Measurements from ENCODE around the gene ANKRD13B. TPM values are rescaled to one million over a fixed set of nuclear protein-coding genes. Genes with fewer than 3 reads are reported as not detected.

ANKRD13B gene
- total and polyA plus RNA-seq, 12 donors, result 1.0 to 23.8 (median 5.4) TPM

- H3K27me3 ChIP-seq, result no peaks in the 10 kb centered on the region
- peaks cover 0 to 12% of the 10 kb centered on the region in 2 donors for H3K36me3 ChIP-seq (replicated peaks in 1 of 2)
- H3K27ac ChIP-seq, result peak overlapping the region in 2 of 5 donors; percentile 12 to 57
- intact Hi-C loops (cut with DNase I), result no loop called here
- DNase-seq, result no peak
- 76 to 85% (median 82%) methylated on average over 7 of the region's 7 CpGs for WGBS, 4 donors
- no peak overlapping the region for H3K4me3 ChIP-seq
- no peaks in the 10 kb centered on the region for H3K9me3 ChIP-seq (replicated peaks in 1 of 3)
- peaks cover 4 to 31% of the 10 kb centered on the region in 2 donors for H3K4me1 ChIP-seq (replicated peaks in 1 of 2)
- TF ChIP-seq POLR2A (IDR thresholded peaks at IDR 0.05) (no peak), CTCF (IDR thresholded peaks at IDR 0.05) (no peak)
Observed at GRCh38 chr17:29640981-29641642, 48.2 kb downstream of the ANKRD13B start.

GRCh38 chr17:29642171-29642611, 49.3 kb downstream of the ANKRD13B start:
- H3K27ac ChIP-seq, result peak overlapping the region in 2 of 5 donors; percentile 6 to 10
- 71 to 85% (median 74%) methylated on average over 2 of the region's 2 CpGs for WGBS, 4 donors
- TF ChIP-seq CTCF (IDR thresholded peaks at IDR 0.05) (no peak), POLR2A (IDR thresholded peaks at IDR 0.05) (no peak)
- intact Hi-C loops (cut with DNase I), result no loop called here
- H3K4me3 ChIP-seq, result no peak overlapping the region
- no peaks in the 10 kb centered on the region for H3K9me3 ChIP-seq (replicated peaks in 1 of 3)
- H3K36me3 ChIP-seq (replicated peaks in 1 of 2), result peaks cover 0 to under 1% of the 10 kb centered on the region in 2 donors
- no peaks in the 10 kb centered on the region for H3K27me3 ChIP-seq
- peaks cover 4 to 34% of the 10 kb centered on the region in 2 donors for H3K4me1 ChIP-seq (replicated peaks in 1 of 2)
- no peak for DNase-seq

GRCh38 chr17:29643817-29644160, 50.9 kb downstream of the ANKRD13B start:
- Histone ChIP-seq H3K27ac (peak overlapping the region in 2 of 5 donors; percentile 16 to 30), H3K4me1 (replicated peaks in 1 of 2) (peaks cover 4 to 34% of the 10 kb centered on the region in 2 donors), H3K27me3 (no peaks in the 10 kb centered on the region), H3K9me3 (replicated peaks in 1 of 3) (no peaks in the 10 kb centered on the region), H3K4me3 (no peak overlapping the region), H3K36me3 (replicated peaks in 1 of 2) (no peaks in the 10 kb centered on the region)
- WGBS, 4 donors, result 73 to 100% (median 81%) methylated on average over 1 of the region's 1 CpG
- intact Hi-C loops (cut with DNase I), result no loop called here
- no peak for TF ChIP-seq POLR2A (IDR thresholded peaks at IDR 0.05)
- DNase-seq, result no peak

DNA sequence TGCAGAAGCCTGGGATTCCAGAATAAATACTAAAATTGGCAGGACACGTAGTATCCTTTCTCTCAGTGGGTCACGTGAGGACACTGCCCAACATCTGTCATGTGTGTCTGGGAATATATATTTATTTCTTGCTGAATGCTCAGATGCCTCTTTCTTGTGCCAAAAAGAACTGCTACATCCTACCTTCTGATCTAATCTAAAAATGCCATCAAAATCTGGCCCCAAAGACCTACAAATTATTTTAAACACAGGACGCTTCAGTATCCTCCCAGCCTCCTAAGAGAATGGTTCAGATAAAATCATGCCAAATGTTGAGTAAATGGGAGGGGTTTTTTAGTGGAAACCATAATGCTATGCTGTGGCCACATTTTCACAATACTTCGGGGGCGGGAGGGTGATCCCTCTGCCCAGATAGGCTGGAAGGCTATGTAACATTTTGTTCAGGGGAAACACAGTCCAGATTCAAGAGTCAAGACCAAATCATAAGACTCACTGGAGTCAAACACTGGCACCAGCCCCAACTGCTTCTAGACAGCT, 52.7 kb downstream of the ANKRD13B start:
- DNase-seq, result peak in 6 of 7 donors; percentile 25 to 78 (median 55)
- intact Hi-C loops (cut with DNase I), result no loop called here
- TF ChIP-seq POLR2A (IDR thresholded peaks at IDR 0.05), result no peak
- no peak for TF ChIP-seq CTCF (IDR thresholded peaks at IDR 0.05)
- Histone ChIP-seq H3K4me3 (no peak overlapping the region), H3K27me3 (no peaks in the 10 kb centered on the region), H3K27ac (peak overlapping the region in 4 of 5 donors; percentile 4 to 80 (median 42)), H3K4me1 (replicated peaks in 1 of 2) (peaks cover 4 to 34% of the 10 kb centered on the region in 2 donors), H3K9me3 (replicated peaks in 1 of 3) (no peaks in the 10 kb centered on the region), H3K36me3 (replicated peaks in 1 of 2) (no peaks in the 10 kb centered on the region)
- WGBS, 4 donors, result 40 to 49% (median 44%) methylated on average over 5 of the region's 5 CpGs
